ENCODE results near the gene ATP6AP2.
"Not testable (repeated sequence)": the region's sequence is repeated elsewhere in the genome, so short reads cannot be mapped to it uniquely, and the experiment has no call there.

GRCh38 chrX:40575411-40575810 is 5.4 kb upstream of the ATP6AP2 start:
- not testable (repeated sequence) for TF ChIP-seq CTCF (conservative IDR thresholded peaks at IDR 0.05; ENCODE audit: low read length); EZH2phosphoT487 (IDR thresholded peaks at IDR 0.05; ENCODE audit: borderline replicate concordance)
